Stimulated activated CD4-positive, alpha-beta T cell treated with anti-CD3 and anti-CD28 coated beads, Interleukin-2, amount 100 ng/mL, for 24 hours (primary cell): ENCODE data around the gene MANSC1.

Experiments used
- DNase-seq, 2 donors: peaks; one replicate each; pipeline ENCODE4 v3.0.0-alpha.2; 2020

The MANSC1 gene

GRCh38 chr12:12349711-12350665 is at the start of gene MANSC1:
MANSC1 (minus strand) TSS chr12:12350242; CDS start chr12:12343314, 6,928 bp downstream.
- DNase-seq, result peak; percentile 50 to 68

DNA sequence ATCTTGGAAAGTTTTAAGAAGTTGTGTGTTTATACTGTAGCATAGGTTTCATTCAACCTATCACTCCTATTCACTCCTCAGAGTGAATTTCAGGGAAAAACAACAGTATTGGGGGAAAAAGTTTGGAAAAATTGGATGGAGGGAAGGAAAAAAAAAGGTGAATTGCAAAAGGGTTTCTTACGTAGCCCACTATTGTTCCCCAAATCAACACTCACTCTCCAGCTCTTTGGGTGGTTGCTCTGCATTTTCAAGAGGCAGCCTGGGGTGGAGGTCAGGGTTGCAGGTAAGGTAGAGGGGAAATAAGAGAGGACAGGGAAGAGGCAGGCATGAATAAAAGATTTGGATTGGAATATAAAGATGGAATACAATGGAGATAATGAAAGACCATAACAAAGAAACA is 49.1 kb upstream of the MANSC1 start:
- no peak for DNase-seq

- no peak for DNase-seq
These were observed 48.2 kb upstream of the MANSC1 start for GRCh38 chr12:12398026-12398859.

GRCh38 chr12:12397184-12397583 is 47.1 kb upstream of the MANSC1 start:
- no peak for DNase-seq

DNA sequence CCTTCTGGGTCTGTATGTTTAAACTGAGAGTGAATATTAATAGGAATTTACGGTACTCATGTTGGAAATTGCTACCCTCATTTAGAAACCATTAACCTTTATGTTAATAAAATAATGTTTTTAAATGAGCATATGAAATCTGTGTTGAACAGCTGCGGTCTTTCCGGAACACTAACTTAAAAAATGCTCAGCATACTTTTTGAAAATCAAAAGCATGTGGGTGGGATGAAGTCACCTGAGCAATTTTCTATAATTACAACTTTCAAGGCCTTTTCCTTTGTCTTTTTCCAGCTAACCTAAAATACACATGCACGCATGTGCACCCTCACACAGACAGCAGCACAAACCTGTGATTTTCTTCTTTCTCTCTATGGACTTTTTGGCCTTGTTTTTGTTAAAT is 46.7 kb upstream of the MANSC1 start:
- no peak for DNase-seq

DNA sequence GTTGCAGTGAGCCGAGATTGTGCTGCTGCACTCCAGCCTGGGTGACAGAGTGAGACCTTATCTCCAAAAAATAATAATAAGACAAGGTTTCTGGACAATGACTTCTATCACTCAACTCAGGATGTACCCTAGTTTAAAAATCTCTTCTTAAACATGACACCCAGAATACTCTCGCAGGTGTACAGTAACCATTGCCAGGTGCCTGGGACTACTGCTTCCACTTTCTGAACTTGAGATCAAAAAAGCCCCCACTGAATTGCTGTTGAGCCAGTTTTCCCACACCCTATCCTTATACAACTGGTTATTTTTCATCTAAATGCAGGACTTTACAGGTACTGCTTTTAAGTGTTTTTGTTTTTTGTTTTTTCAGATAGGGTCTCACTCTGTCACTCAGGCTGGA is 43.1 kb upstream of the MANSC1 start:
- no peak for DNase-seq

GRCh38 chr12:12392413-12392812 is 42.4 kb upstream of the MANSC1 start:
- no peak for DNase-seq

DNA sequence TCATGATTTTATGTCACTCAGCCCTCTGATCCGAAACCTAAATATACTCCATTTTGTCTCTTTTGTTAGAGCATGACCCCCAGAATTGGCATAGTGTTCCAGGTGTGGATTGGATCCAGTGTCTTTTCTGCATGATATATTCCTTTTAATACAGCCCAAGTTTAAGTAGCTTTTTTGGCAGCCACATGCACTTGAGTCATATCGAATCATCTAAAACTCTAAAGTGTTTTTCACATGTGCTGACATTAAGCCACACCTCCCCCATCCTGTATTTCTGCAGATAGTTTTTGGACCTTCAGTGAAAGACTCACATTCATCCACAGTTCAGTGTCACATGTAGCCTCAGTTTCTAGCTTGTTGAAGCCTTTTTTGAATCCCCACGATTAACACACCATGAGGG is 37.5 kb upstream of the MANSC1 start:
- DNase-seq, result no peak

GRCh38 chr12:12384571-12385340 is 34.7 kb upstream of the MANSC1 start:
- DNase-seq, result peak; percentile 27 to 30

DNA sequence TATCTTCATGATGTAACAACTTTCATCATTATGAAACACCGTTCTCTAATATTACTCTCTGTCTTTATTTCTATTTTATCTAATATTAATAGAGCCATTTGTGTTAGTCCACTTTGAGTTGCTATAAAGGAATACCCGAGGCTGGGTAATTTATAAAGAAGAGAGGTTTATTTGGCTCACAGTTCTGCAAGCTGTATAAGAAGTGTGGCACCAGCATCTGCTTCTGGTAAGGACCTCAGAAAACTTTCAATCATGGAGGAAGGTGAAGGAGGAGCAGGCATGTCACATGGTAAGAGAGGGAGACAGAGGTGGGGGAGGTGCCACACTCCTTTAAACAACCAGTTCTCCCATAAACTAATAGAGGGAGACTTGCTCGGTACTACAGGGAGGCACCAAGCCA is 31.9 kb upstream of the MANSC1 start:
- DNase-seq, result no peak

DNA sequence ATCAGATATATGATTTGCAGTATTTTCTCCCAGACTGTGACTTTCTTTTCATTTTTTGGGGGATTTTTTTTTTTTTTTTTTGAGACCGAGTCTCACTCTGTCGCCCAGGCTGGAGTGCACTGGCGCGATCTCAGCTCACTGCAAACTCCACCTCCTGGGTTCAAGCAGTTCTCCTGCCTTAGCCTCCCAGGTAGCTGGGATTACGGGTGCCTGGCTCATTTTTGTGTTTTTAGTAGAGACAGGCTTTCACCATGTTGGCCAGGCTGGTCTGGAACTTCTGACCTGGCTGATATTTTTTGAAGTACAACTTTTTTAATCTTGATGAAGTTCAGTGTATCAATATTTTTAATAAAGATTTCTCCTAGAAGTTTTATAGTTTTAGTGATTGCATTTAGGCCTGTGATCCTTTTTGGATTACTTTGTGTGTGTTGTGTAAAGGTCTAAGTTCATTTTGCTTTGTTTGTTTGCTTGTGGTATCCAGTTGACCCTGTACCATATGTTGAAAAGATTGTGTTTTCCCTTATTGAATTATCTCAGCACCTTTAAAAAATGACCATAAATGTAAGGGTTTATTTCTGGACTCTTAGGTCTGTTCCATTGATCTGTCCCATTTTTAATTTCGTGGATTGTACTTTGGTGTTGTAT is 31.0 kb upstream of the MANSC1 start:
- no peak for DNase-seq

- DNase-seq, result peak in 1 of 2 donors; percentile 31
These were observed 30.0 kb upstream of the MANSC1 start for GRCh38 chr12:12379831-12380730.

GRCh38 chr12:12378616-12379015 is 28.6 kb upstream of the MANSC1 start:
- DNase-seq, result no peak

GRCh38 chr12:12376646-12377448 is 26.8 kb upstream of the MANSC1 start:
- DNase-seq, result no peak

- no peak for DNase-seq
These were observed 23.1 kb upstream of the MANSC1 start for GRCh38 chr12:12372946-12373722.

DNA sequence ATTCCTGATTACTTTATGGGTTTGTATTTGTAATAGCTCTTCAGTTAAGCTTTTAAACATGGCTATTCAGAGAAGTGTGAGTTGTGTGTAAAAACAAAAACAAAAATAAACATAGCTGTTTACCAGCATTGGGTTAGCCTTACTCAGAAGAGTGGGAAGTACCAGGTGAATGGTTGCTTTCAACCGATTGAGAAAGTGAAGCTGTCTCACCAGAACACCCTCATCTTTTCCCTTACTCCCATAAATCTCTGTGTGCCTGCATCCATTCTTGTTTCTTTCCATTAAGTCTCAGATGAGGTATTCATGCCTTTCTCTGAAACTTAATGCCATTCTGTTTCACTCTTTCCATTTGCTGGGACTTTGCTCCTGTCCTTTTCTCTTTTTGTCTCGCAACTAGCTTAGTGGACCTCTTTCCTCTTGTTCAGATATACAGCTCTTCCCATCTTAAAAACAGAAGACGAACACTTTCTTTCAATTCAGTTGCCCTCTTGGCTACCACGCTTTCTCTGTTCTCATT is 17.5 kb upstream of the MANSC1 start:
- no peak for DNase-seq

DNA sequence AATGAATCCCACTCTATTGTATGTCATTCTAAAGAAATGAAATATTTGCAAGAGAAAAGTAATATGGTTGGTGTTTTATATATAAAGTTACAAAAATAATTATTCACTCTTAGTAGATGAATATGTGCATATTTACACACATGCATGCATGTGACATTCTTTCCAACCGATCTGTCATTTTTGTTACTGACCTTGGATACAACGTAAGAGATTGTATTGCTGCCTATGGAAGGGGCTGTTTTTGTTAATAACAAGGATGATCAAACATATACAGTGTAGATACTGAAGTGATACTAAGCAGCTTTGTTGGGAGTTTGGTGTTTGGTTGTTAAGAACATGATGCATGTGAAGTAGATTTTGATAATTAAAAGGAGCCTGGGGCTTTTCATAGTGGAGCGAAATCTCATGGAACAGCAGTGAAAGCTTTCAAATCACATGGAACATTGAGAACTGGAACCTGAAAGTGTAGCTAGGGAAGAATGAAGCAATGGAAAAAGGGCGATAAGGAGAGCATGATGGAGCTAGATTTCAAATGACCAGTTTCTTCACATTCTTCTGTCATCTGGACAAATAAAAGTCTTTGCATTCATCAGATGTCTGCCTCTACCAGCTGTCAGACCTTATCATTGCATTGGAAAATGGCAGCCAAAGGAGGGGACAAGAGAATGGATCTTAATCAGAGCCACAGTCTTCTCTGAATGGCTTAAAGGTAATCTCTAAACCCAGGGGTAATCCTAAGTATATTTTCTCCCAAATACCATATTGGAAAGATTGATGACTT is 16.8 kb upstream of the MANSC1 start:
- DNase-seq, result no peak

DNA sequence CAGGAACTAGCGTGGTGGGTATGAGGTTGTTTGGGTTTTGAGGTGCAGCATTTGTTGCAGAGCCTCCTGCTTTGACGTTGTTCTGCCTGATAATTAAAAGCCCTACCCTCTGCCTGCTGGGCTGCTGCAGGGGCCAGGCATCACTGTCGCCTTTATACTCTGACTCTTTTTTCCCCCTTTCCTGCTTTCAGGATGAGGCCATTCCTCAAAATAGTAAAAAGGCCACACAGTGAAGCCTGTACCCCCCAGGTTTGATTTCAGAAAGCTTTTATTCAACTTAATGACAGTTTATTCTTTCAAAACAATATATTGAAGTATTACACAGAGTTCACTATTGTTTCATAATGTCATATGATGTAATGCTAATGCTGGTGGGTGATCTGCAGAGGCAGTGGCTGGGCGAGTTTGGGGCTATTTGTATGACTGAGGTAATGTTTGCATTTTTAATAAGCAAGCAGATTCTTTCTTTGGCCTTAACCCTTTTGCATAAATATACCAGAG is 15.9 kb upstream of the MANSC1 start:
- no peak for DNase-seq
